GM23338 (cell line): ENCODE results near the gene DNAH11. TPM values are rescaled to one million over a fixed set of nuclear protein-coding genes. Genes with fewer than 3 reads are reported as not detected.

Source experiments
- ATAC-seq: fragments of 200-7000 bp; cut with Tn5 transposase; 3 replicates; pipeline ENCODE4 v1.9.1; 2020
- DNase-seq: peaks from one replicate; pipeline ENCODE4 v3.0.0-alpha.2; 2015; ENCODE audit warnings: low spot score
- H2AFZ ChIP-seq: fragments of 200-600 bp; sonication (generic); 2 replicates; pipeline ENCODE4 v1.8.0; 2016; ENCODE audit warnings: antibody characterized with exemption, mild to moderate bottlenecking, moderate library complexity
- H3F3A ChIP-seq: fragments of 200-600 bp; sonication (generic); replicated peaks from 2 replicates; pipeline ENCODE4 v1.8.0; 2017; ENCODE audit warnings: antibody characterized with exemption, mixed run types, low read depth
- H3K27ac ChIP-seq: fragments of 200-600 bp; sonication (generic); 2 replicates; pipeline ENCODE4 v1.6.1; 2016; ENCODE audit warnings: low read depth
- H3K27me3 ChIP-seq: fragments of 200-600 bp; sonication (generic); 2 replicates; pipeline ENCODE4 v1.8.0; 2016; ENCODE audit warnings: mild to moderate bottlenecking, mixed run types, moderate library complexity; ENCODE audit not compliant: insufficient read depth
- H3K36me3 ChIP-seq: fragments of 200-600 bp; sonication (generic); 2 replicates; pipeline ENCODE4 v1.8.0; 2016; ENCODE audit warnings: mild to moderate bottlenecking; ENCODE audit not compliant: insufficient read depth
- H3K4me1 ChIP-seq: fragments of 200-600 bp; sonication (generic); 2 replicates; pipeline ENCODE4 v1.8.0; 2016; ENCODE audit warnings: mild to moderate bottlenecking, moderate library complexity; ENCODE audit not compliant: insufficient read depth
- H3K4me2 ChIP-seq: fragments of 200-600 bp; sonication (generic); 2 replicates; pipeline ENCODE4 v1.7.1; 2017; ENCODE audit warnings: mixed run types
- H3K4me3 ChIP-seq: fragments of 200-600 bp; sonication (generic); 2 replicates; pipeline ENCODE4 v1.6.1; 2016; ENCODE audit warnings: mixed run types
- H3K79me2 ChIP-seq: fragments of 200-600 bp; sonication (generic); replicated peaks from 2 replicates; pipeline ENCODE4 v1.8.0; 2017; ENCODE audit warnings: mild to moderate bottlenecking; ENCODE audit not compliant: insufficient read depth
- H3K9me2 ChIP-seq: fragments of 200-600 bp; sonication (generic); 2 replicates; pipeline ENCODE4 v1.8.0; 2017; ENCODE audit not compliant: insufficient read depth
- H4K20me1 ChIP-seq: fragments of 200-600 bp; sonication (generic); replicated peaks from 2 replicates; pipeline ENCODE4 v1.8.0; 2017; ENCODE audit warnings: mild to moderate bottlenecking; ENCODE audit not compliant: insufficient read depth
- H3K27ac Mint-ChIP-seq: 2 replicates; pipeline ENCODE4 v1.8.0; 2020; ENCODE audit warnings: inconsistent platforms, mild to moderate bottlenecking, moderate library complexity, mixed read lengths
- H3K27me3 Mint-ChIP-seq: 3 replicates; pipeline ENCODE4 v1.8.0; 2022; ENCODE audit warnings: low read depth, mild to moderate bottlenecking, moderate library complexity, mixed read lengths, inconsistent platforms; ENCODE audit not compliant: insufficient read depth, poor library complexity
- H3K36me3 Mint-ChIP-seq: 3 replicates; pipeline ENCODE4 v1.8.0; 2021; ENCODE audit warnings: low read depth, mild to moderate bottlenecking, inconsistent platforms, moderate library complexity, mixed read lengths
- H3K4me1 Mint-ChIP-seq: 3 replicates; pipeline ENCODE4 v1.8.0; 2020; ENCODE audit warnings: mild to moderate bottlenecking, inconsistent platforms, mixed read lengths
- H3K4me3 Mint-ChIP-seq: 3 replicates; pipeline ENCODE4 v1.8.0; 2021; ENCODE audit warnings: moderate library complexity, mild to moderate bottlenecking, inconsistent platforms, mixed read lengths
- H3K9me3 Mint-ChIP-seq: 3 replicates; pipeline ENCODE4 v1.8.0; 2020; ENCODE audit warnings: moderate library complexity, mild to moderate bottlenecking, inconsistent platforms, mixed read lengths
- CREB1 ChIP-seq: fragments of 250-450 bp; sonication (Bioruptor Pico); IDR thresholded peaks from 2 replicates; pipeline ENCODE4 v1.5.0; 2020; ENCODE audit warnings: low read depth, mild to moderate bottlenecking, moderate library complexity
- CTCF ChIP-seq, 2 experiments: fragments of 200-600 bp in 1 of 2; sonication (generic) in 1 of 2; conservative IDR thresholded peaks; 2 replicates each; pipeline versions ENCODE4 v1.5.1 to v1.6.1; 2016 to 2017; ENCODE audit warnings: antibody characterized with exemption in 2 of 2, low read depth in 2 of 2, mild to moderate bottlenecking in 2 of 2, moderate library complexity in 1 of 2
- ETS1 ChIP-seq: IDR thresholded peaks from 2 replicates; pipeline ENCODE4 v1.6.1; 2016; ENCODE audit warnings: antibody characterized with exemption
- EZH2 ChIP-seq: fragments of 200-600 bp; sonication (generic); IDR thresholded peaks from one replicate; pipeline ENCODE4 v1.8.0; 2017; ENCODE audit warnings: antibody characterized with exemption, mild to moderate bottlenecking, low read depth; ENCODE audit not compliant: unreplicated experiment
- EZH2phosphoT487 ChIP-seq: fragments of 200-600 bp; sonication (generic); IDR thresholded peaks from one replicate; pipeline ENCODE4 v1.8.1; 2018; ENCODE audit warnings: antibody characterized with exemption; ENCODE audit not compliant: unreplicated experiment
- JUNB ChIP-seq: IDR thresholded peaks from one replicate; pipeline ENCODE4 v1.6.1; 2016; ENCODE audit warnings: antibody characterized with exemption; ENCODE audit not compliant: unreplicated experiment
- NANOG ChIP-seq: IDR thresholded peaks from 2 replicates; pipeline ENCODE4 v1.6.1; 2016; ENCODE audit warnings: antibody characterized with exemption, borderline replicate concordance
- POLR2AphosphoS5 ChIP-seq: IDR thresholded peaks from 2 replicates; pipeline ENCODE4 v1.6.1; 2016; ENCODE audit warnings: antibody characterized with exemption, low read depth
- REST ChIP-seq: IDR thresholded peaks from one replicate; pipeline ENCODE4 v1.6.1; 2018; ENCODE audit warnings: antibody characterized with exemption; ENCODE audit not compliant: unreplicated experiment
- STAT1 ChIP-seq: IDR thresholded peaks from one replicate; pipeline ENCODE4 v1.6.1; 2016; ENCODE audit warnings: antibody characterized with exemption; ENCODE audit not compliant: unreplicated experiment
- ZNF114 ChIP-seq: fragments of 250-450 bp; sonication (Bioruptor Pico); IDR thresholded peaks from 2 replicates; pipeline ENCODE4 v1.5.0; 2020; ENCODE audit warnings: mild to moderate bottlenecking, moderate library complexity
- ZNF331 ChIP-seq: fragments of 250-450 bp; sonication (Bioruptor Pico); IDR thresholded peaks from 2 replicates; pipeline ENCODE4 v1.5.0; 2020; ENCODE audit warnings: low read depth, mild to moderate bottlenecking, moderate library complexity
- polyA plus RNA-seq: library from polyadenylated mRNA; unstranded; fragments of >200 nt; fragmentation: Nextera tagmentation; extraction: Ambion mirVana; gene quantifications from 2 replicates; pipeline ENCODE4 v1.2.1, GENCODE V29; 2016
- total RNA-seq: library from RNA; depleted of rRNA; stranded (reverse); fragments of >200 nt; shearing (Covaris generic); gene quantifications from 2 replicates; pipeline ENCODE4 v1.2.3, GENCODE V29; 2014
- TF ChIP-seq, protein P1 (sequence below): fragments of 250-450 bp; sonication (Bioruptor Pico); IDR thresholded peaks from 2 replicates; pipeline ENCODE4 v1.5.0; 2020; ENCODE audit warnings: mild to moderate bottlenecking, moderate library complexity

DNAH11 gene
- total and polyA plus RNA-seq, 2 experiments from 2014 or later = 9.3 TPM

DNA sequence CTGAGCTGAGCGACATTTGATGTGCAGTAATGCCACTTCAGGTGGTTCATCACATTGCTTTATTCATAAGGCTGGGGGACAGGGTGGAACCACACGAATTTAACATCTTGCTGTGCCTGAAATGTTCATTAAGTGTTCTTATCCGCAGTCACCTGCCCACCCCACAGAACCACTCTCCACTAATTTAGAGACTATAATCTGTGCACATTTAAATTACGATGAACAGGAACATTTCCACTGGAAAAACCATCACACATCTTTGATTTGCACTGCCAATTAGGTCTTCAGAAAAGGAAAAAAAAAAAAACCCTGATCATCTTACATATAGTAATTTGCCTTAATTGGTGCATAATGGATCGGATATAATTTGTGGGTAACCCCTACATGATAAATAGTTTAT, 400.6 kb downstream of the DNAH11 start:
- Mint-ChIP-seq H3K9me3 (no peaks in the 10 kb centered on the region), H3K36me3 (peaks cover 20% of the 10 kb centered on the region; the same call in 2 of the 3 replicates), H3K27ac (no peak overlapping the region), H3K4me1 (peaks cover 58% of the 10 kb centered on the region), H3K27me3 (peaks cover 4% of the 10 kb centered on the region), H3K4me3 (peak overlapping the region; percentile 88)
- Histone ChIP-seq H2AFZ (no peak overlapping the region), H3K27ac (no peak overlapping the region), H3K27me3 (no peaks in the 10 kb centered on the region), H4K20me1 (peaks cover 47% of the 10 kb centered on the region), H3K4me3 (peak overlapping the region; percentile 71; the same call in 1 of the 2 replicates), H3K4me1 (peaks cover 61% of the 10 kb centered on the region), H3K79me2 (peaks cover 67% of the 10 kb centered on the region), H3K4me2 (peak overlapping the region; percentile 82), H3K9me2 (no peaks in the 10 kb centered on the region), H3K36me3 (no peaks in the 10 kb centered on the region; the same call in 1 of the 2 replicates), H3F3A (no peaks in the 10 kb centered on the region)
- no peak for DNase-seq
- no peak for TF ChIP-seq POLR2AphosphoS5
- TF ChIP-seq ZNF331 = no peak
- TF ChIP-seq CTCF (conservative IDR thresholded peaks at IDR 0.05; ENCODE audit: low read depth in 2 of 2) = no peak
- TF ChIP-seq, protein P1, sequence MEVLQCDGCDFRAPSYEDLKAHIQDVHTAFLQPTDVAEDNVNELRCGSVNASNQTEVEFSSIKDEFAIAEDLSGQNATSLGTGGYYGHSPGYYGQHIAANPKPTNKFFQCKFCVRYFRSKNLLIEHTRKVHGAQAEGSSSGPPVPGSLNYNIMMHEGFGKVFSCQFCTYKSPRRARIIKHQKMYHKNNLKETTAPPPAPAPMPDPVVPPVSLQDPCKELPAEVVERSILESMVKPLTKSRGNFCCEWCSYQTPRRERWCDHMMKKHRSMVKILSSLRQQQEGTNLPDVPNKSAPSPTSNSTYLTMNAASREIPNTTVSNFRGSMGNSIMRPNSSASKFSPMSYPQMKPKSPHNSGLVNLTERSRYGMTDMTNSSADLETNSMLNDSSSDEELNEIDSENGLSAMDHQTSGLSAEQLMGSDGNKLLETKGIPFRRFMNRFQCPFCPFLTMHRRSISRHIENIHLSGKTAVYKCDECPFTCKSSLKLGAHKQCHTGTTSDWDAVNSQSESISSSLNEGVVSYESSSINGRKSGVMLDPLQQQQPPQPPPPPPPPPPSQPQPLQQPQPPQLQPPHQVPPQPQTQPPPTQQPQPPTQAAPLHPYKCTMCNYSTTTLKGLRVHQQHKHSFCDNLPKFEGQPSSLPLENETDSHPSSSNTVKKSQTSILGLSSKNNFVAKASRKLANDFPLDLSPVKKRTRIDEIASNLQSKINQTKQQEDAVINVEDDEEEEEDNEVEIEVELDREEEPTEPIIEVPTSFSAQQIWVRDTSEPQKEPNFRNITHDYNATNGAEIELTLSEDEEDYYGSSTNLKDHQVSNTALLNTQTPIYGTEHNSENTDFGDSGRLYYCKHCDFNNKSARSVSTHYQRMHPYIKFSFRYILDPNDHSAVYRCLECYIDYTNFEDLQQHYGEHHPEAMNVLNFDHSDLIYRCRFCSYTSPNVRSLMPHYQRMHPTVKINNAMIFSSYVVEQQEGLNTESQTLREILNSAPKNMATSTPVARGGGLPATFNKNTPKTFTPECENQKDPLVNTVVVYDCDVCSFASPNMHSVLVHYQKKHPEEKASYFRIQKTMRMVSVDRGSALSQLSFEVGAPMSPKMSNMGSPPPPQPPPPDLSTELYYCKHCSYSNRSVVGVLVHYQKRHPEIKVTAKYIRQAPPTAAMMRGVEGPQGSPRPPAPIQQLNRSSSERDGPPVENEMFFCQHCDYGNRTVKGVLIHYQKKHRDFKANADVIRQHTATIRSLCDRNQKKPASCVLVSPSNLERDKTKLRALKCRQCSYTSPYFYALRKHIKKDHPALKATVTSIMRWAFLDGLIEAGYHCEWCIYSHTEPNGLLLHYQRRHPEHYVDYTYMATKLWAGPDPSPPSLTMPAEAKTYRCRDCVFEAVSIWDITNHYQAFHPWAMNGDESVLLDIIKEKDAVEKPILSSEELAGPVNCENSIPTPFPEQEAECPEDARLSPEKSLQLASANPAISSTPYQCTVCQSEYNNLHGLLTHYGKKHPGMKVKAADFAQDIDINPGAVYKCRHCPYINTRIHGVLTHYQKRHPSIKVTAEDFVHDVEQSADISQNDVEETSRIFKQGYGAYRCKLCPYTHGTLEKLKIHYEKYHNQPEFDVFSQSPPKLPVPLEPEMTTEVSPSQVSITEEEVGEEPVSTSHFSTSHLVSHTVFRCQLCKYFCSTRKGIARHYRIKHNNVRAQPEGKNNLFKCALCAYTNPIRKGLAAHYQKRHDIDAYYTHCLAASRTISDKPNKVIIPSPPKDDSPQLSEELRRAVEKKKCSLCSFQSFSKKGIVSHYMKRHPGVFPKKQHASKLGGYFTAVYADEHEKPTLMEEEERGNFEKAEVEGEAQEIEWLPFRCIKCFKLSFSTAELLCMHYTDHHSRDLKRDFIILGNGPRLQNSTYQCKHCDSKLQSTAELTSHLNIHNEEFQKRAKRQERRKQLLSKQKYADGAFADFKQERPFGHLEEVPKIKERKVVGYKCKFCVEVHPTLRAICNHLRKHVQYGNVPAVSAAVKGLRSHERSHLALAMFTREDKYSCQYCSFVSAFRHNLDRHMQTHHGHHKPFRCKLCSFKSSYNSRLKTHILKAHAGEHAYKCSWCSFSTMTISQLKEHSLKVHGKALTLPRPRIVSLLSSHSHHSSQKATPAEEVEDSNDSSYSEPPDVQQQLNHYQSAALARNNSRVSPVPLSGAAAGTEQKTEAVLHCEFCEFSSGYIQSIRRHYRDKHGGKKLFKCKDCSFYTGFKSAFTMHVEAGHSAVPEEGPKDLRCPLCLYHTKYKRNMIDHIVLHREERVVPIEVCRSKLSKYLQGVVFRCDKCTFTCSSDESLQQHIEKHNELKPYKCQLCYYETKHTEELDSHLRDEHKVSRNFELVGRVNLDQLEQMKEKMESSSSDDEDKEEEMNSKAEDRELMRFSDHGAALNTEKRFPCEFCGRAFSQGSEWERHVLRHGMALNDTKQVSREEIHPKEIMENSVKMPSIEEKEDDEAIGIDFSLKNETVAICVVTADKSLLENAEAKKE = no peak
- no peak for TF ChIP-seq STAT1
- TF ChIP-seq EZH2 = no peak
- TF ChIP-seq ZNF114 (CRISPR knock-in tag) = no peak
- no peak for TF ChIP-seq JUNB
- TF ChIP-seq REST = no peak
- TF ChIP-seq EZH2phosphoT487 = no peak
- no peak for TF ChIP-seq ETS1
- no peak for TF ChIP-seq NANOG
- no peak for TF ChIP-seq CREB1 (CRISPR knock-in tag)
- ATAC-seq = no peak
